SK-N-SH treated with all-trans-retinoic acid at 6 μM for 48 hours (cell line): ENCODE results near the gene CRLF1.

Experiments
- BACH2 ChIP-seq: fragments of 250-450 bp; sonication (Bioruptor Pico); IDR thresholded peaks from 2 replicates; pipeline ENCODE4 v1.9.0; 2021; ENCODE audit warnings: mild to moderate bottlenecking, borderline replicate concordance
- CSDC2 ChIP-seq: fragments of 250-450 bp; sonication (Bioruptor Pico); IDR thresholded peaks from 2 replicates; pipeline ENCODE4 v1.5.0; 2020; ENCODE audit warnings: mild to moderate bottlenecking, moderate library complexity
- ESRRG ChIP-seq: fragments of 250-450 bp; sonication (Bioruptor Pico); IDR thresholded peaks from 2 replicates; pipeline ENCODE4 v1.6.1; 2021; ENCODE audit warnings: mild to moderate bottlenecking
- GLIS3 ChIP-seq: fragments of 250-450 bp; sonication (Bioruptor Pico); IDR thresholded peaks from 2 replicates; pipeline ENCODE4 v1.5.0; 2020; ENCODE audit warnings: mild to moderate bottlenecking, moderate library complexity
- RARB ChIP-seq: fragments of 250-450 bp; sonication (Bioruptor Pico); IDR thresholded peaks from 2 replicates; pipeline ENCODE4 v1.8.0; 2021; ENCODE audit warnings: mild to moderate bottlenecking, moderate library complexity
- SNAI2 ChIP-seq: fragments of 250-450 bp; sonication (Bioruptor Pico); IDR thresholded peaks from 2 replicates; pipeline ENCODE4 v1.5.0; 2020; ENCODE audit warnings: mild to moderate bottlenecking, moderate library complexity
- ZFP3 ChIP-seq: fragments of 250-450 bp; sonication (Bioruptor Pico); IDR thresholded peaks from 2 replicates; pipeline ENCODE4 v1.5.0; 2020; ENCODE audit warnings: mild to moderate bottlenecking, moderate library complexity
- ZFP30 ChIP-seq: fragments of 450-650 bp; formaldehyde crosslinking; IDR thresholded peaks from 2 replicates; pipeline ENCODE4 v1.5.0; 2022; ENCODE audit warnings: mild to moderate bottlenecking, moderate library complexity
- ZNF70 ChIP-seq: fragments of 450-650 bp; formaldehyde crosslinking; IDR thresholded peaks from 2 replicates; pipeline ENCODE4 v1.5.0; 2020; ENCODE audit warnings: mild to moderate bottlenecking, moderate library complexity
- ZNF8 ChIP-seq: fragments of 450-650 bp; formaldehyde crosslinking; IDR thresholded peaks from 2 replicates; pipeline ENCODE4 v1.5.0; 2020; ENCODE audit warnings: mild to moderate bottlenecking, moderate library complexity
- TF ChIP-seq, protein P1 (sequence below): fragments of 250-450 bp; sonication (Bioruptor Pico); IDR thresholded peaks from 2 replicates; pipeline ENCODE4 v1.8.0; 2020; ENCODE audit warnings: mild to moderate bottlenecking, moderate library complexity, borderline replicate concordance
- TF ChIP-seq, protein P2 (sequence below): fragments of 250-450 bp; sonication (Bioruptor Pico); IDR thresholded peaks from 2 replicates; pipeline ENCODE4 v1.5.0; 2020; ENCODE audit warnings: mild to moderate bottlenecking, moderate library complexity

DNA sequence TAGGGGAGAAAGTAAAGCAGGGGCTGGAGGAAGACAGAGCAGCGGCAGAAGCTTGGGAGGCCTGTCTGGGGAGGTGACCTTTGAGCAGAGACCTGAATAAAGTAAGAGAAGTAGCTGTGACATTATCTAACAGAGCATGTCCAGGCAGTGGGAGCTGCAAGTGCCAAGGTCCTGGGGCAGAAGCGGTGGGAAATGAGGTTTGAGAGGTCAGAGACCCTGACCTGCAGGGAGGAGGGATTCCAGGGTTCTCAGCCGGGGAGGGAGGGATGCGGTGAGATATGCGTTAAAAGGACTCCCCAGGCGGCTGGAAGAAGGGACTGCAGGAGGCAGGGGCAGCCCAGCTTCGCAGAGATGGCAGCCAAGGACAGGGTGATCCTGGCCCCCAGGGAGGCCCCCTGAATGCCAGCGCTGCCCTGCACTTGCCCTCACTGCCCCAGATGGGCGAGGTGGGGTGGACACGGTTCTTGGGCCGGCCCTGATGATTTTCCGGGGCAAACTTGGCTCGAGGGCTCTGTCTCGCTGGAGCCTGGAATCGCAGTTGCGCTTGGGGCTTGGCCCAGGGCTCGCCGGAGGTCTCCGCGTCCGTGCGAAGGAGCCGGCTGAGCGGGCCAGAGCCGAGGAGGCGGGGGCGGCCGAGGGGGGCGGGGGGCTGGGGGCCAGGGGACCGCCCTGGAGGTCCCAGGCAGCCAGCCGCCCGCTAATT lies 3.2 kb downstream of the CRLF1 start:
- no peak for TF ChIP-seq CSDC2 (CRISPR knock-in tag)
- TF ChIP-seq ZFP30 (CRISPR knock-in tag): no peak
- TF ChIP-seq, protein P1, sequence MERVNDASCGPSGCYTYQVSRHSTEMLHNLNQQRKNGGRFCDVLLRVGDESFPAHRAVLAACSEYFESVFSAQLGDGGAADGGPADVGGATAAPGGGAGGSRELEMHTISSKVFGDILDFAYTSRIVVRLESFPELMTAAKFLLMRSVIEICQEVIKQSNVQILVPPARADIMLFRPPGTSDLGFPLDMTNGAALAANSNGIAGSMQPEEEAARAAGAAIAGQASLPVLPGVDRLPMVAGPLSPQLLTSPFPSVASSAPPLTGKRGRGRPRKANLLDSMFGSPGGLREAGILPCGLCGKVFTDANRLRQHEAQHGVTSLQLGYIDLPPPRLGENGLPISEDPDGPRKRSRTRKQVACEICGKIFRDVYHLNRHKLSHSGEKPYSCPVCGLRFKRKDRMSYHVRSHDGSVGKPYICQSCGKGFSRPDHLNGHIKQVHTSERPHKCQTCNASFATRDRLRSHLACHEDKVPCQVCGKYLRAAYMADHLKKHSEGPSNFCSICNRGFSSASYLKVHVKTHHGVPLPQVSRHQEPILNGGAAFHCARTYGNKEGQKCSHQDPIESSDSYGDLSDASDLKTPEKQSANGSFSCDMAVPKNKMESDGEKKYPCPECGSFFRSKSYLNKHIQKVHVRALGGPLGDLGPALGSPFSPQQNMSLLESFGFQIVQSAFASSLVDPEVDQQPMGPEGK (CRISPR knock-in tag): no peak
- TF ChIP-seq RARB (CRISPR knock-in tag): no peak
- TF ChIP-seq ZNF70 (CRISPR knock-in tag): no peak
- TF ChIP-seq ZFP3 (CRISPR knock-in tag): no peak
- no peak for TF ChIP-seq SNAI2 (CRISPR knock-in tag)
- no peak for TF ChIP-seq ZNF8
- no peak for TF ChIP-seq BACH2 (CRISPR knock-in tag)
- TF ChIP-seq, protein P2, sequence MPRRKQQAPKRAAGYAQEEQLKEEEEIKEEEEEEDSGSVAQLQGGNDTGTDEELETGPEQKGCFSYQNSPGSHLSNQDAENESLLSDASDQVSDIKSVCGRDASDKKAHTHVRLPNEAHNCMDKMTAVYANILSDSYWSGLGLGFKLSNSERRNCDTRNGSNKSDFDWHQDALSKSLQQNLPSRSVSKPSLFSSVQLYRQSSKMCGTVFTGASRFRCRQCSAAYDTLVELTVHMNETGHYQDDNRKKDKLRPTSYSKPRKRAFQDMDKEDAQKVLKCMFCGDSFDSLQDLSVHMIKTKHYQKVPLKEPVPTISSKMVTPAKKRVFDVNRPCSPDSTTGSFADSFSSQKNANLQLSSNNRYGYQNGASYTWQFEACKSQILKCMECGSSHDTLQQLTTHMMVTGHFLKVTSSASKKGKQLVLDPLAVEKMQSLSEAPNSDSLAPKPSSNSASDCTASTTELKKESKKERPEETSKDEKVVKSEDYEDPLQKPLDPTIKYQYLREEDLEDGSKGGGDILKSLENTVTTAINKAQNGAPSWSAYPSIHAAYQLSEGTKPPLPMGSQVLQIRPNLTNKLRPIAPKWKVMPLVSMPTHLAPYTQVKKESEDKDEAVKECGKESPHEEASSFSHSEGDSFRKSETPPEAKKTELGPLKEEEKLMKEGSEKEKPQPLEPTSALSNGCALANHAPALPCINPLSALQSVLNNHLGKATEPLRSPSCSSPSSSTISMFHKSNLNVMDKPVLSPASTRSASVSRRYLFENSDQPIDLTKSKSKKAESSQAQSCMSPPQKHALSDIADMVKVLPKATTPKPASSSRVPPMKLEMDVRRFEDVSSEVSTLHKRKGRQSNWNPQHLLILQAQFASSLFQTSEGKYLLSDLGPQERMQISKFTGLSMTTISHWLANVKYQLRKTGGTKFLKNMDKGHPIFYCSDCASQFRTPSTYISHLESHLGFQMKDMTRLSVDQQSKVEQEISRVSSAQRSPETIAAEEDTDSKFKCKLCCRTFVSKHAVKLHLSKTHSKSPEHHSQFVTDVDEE (CRISPR knock-in tag): no peak
- no peak for TF ChIP-seq GLIS3 (CRISPR knock-in tag)
- no peak for TF ChIP-seq ESRRG
